K562 (cell line): ENCODE data around the gene CNR1.

Source experiments
- BDP1 ChIP-seq: IDR thresholded peaks from 3 replicates; pipeline ENCODE4 v1.6.1; 2011; ENCODE audit not compliant: insufficient read length, insufficient read depth
- CEBPZ ChIP-seq: fragments of 150-350 bp; IDR thresholded peaks from 2 replicates; pipeline ENCODE4 v1.6.1; 2014; ENCODE audit warnings: low read depth, mild to moderate bottlenecking, low read length, borderline replicate concordance
- CTCF ChIP-seq, 3 experiments: IDR thresholded peaks in 2 of 3; conservative IDR thresholded peaks in 1 of 3; 2 replicates each; pipeline ENCODE4 v1.5.1; 2011 to 2012; ENCODE audit warnings: low read length in 3 of 3, mild to moderate bottlenecking in 3 of 3, control low read depth in 2 of 3, improper control_type of control experiment in 1 of 3, inconsistent platforms in 1 of 3, low read depth in 1 of 3, mixed read lengths in 1 of 3, moderate library complexity in 1 of 3; ENCODE audit not compliant: insufficient read depth in 2 of 3
- EGR1 ChIP-seq: fragments of 450-650 bp; conservative IDR thresholded peaks from 2 replicates; pipeline ENCODE4 v1.6.1; 2017; ENCODE audit warnings: mild to moderate bottlenecking
- FOXP4 ChIP-seq: sonication (generic); formaldehyde crosslinking; IDR thresholded peaks from 2 replicates; pipeline ENCODE4 v1.8.0; 2022; ENCODE audit warnings: mild to moderate bottlenecking, missing genetic modification reagents, borderline replicate concordance
- GATAD2B ChIP-seq: fragments of 450-650 bp; IDR thresholded peaks from 2 replicates; pipeline ENCODE4 v1.6.1; 2017; ENCODE audit warnings: mild to moderate bottlenecking, borderline replicate concordance
- NFRKB ChIP-seq: fragments of 450-650 bp; IDR thresholded peaks from 2 replicates; pipeline ENCODE4 v1.6.1; 2016; ENCODE audit warnings: low read depth
- NR2C2 ChIP-seq, 2 experiments: fragments of 200-800 bp in 1 of 2; sonication (Bioruptor generic) in 1 of 2; sonication (generic) in 1 of 2; formaldehyde crosslinking in 1 of 2; IDR thresholded peaks; 2 replicates each; pipeline versions ENCODE4 v1.6.1 to v1.8.0; 2016 to 2022; ENCODE audit warnings: mild to moderate bottlenecking in 1 of 2, missing compliant biosample characterization in 1 of 2, missing genetic modification characterization in 1 of 2, missing genetic modification reagents in 1 of 2
- POLR2AphosphoS5 ChIP-seq: IDR thresholded peaks from 2 replicates; pipeline ENCODE4 v1.6.1; 2011; ENCODE audit warnings: mild to moderate bottlenecking, low read depth, low read length, moderate library complexity; ENCODE audit not compliant: control insufficient read depth, insufficient read depth
- TBP ChIP-seq: optimal IDR thresholded peaks from 2 replicates; pipeline ENCODE3; 2011; ENCODE audit warnings: low read depth, low read length, improper control_type of control experiment
- ZFP36 ChIP-seq: fragments of 150-350 bp; IDR thresholded peaks from 2 replicates; pipeline ENCODE4 v1.6.1; 2018; ENCODE audit warnings: low read length, low read depth; ENCODE audit not compliant: partially characterized antibody
- ZNF609 ChIP-seq: sonication (generic); formaldehyde crosslinking; IDR thresholded peaks from 2 replicates; pipeline ENCODE4 v1.8.1; 2023; ENCODE audit warnings: missing genetic modification reagents, mild to moderate bottlenecking, borderline replicate concordance

GRCh38 chr6:88119769-88120168 lies 46.4 kb downstream of the CNR1 start:
- TF ChIP-seq CEBPZ, result no peak
- TF ChIP-seq EGR1, result no peak
- TF ChIP-seq CTCF (IDR thresholded peaks at IDR 0.05 in 2 of 3, conservative IDR thresholded peaks at IDR 0.05 in 1 of 3; ENCODE audit: insufficient read depth in 2 of 3, low read depth in 1 of 3, low read length in 3 of 3), result no peak
- TF ChIP-seq BDP1, result no peak
- TF ChIP-seq GATAD2B, result no peak
- no peak for TF ChIP-seq FOXP4
- TF ChIP-seq POLR2AphosphoS5, result no peak
- TF ChIP-seq ZNF609 (CRISPR knock-in tag), result no peak
- TF ChIP-seq TBP, result no peak
- TF ChIP-seq ZFP36, result no peak
- no peak for TF ChIP-seq NFRKB
- TF ChIP-seq NR2C2 (CRISPR knock-in tag; IDR thresholded peaks at IDR 0.05), result no peak
- TF ChIP-seq NR2C2 (tag; IDR thresholded peaks at IDR 0.05), result no peak
